NCI-H2107 (cell line): ENCODE results near the gene LGALS7.
"Not testable (repeated sequence)": the region's sequence is repeated elsewhere in the genome, so short reads cannot be mapped to it uniquely, and the experiment has no call there.

Experiments used
- DNase-seq: peaks from one replicate; lab custom pipeline; 2025; lab: John Stamatoyannopoulos, UW

Gene LGALS7

DNA sequence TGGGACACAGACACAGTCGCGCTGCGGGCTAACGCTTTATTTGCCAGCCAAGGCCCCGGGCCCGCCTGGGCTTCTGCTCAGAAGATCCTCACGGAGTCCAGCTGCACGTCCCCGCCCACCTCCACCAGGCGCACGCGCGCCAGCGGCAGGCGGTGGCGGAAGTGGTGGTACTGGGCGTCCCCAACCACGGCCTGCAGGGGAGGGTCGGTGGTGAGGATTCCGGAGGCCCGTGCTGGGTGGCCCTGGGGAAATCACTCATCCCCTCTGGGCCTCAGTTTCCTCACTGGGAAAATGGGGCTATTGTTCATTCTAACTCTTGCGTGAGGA lies 2.4 kb downstream of the LGALS7 start:
- not testable (repeated sequence) for DNase-seq

DNA sequence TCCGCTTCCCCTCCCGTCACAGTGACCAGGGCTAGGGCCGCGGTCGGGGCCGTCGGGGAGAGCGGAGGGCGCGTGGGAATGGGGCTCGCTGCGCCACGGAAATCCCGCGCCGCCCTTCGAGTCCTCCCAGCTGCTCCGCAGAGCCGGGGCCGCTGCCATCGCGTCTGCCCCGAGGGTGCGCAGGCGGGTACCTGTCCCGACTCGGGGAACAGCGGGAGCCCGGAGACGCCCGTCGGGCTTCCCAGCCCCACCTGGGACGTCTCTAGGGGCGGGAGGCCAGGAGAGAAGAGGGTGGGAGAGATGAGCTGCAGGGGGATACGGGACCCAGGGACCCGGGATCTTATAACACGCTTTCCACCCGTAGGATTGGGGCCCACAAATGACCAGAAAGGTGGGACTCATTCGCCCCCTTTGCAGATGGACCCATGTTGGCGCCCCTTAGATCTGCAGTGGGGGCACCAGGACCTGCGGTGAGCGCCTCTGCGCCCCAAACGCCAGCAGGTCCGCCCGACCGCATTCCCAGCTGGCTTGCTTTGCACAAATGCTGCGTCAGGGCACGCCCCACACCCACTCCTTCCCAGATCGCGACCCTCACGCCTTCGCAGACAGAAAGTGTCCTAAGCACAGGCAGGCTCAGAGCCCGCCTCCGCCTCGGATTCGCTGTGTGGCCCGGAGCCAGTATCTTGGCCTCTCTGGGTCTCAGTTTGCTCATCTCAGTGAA lies 2.9 kb downstream of the LGALS7 start:
- not testable (repeated sequence) for DNase-seq

DNA sequence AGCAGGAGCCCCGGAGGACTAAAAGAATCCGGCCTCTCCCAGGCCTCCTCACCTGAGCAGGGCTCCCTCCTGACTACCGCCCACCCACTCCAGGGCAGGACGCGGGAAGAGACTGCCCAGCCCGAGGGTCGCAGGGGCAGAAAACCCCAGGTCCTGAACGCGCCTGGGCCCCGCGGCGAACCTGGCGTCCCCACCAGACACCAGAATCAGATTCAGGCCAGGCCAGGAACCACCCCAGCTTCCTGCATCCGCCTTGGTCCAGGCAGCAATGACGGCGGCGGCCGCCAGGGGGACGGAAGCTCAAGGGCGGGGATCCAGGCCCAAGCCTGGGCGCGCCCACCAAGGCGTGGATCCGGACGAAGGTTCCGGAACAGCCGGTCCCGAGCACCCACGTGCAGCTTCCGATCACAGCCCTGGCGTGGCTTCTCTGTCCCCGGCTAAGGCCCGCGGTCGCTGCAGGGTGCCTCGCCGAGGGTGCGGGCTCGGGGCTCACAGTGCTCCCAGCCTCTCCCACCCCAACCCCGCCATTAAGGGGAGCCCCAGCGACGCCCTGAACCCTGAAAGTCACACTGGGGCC lies 3.6 kb downstream of the LGALS7 start:
- DNase-seq, result no peak

DNA sequence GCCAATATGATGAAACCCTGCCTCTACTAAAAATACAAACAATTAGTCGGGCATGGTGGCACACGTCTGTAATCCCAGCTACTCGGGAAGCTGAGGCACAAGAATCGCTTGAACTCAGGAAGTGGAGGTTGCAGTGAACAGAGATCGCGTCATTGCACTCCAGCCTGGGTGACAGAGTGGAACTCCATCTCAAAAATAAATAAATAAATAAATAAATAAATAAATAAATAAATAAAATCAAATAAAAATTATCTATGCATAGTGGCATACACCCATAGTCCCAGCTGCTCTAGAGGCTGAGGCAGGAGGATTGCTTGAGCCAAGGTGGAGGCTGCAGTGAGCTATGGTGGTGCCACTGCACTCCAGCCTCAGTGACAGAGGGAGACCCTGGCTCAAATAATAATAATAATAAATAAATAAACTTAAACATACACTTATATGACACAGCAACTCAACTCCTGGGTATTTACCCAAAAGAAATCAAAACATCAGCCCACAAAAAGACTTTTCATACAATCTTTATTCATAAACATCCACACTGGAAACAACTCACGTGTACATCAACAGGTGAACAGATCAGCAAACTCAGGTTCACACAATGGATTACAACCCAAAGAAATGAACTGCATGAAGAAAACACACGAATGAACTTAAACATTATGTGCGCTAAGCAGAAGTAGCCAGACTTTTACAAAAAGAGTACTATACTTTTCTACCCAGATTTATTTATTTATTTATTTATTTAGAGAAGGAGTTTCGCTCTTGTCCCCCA lies 6.9 kb downstream of the LGALS7 start:
- DNase-seq, result no peak

DNA sequence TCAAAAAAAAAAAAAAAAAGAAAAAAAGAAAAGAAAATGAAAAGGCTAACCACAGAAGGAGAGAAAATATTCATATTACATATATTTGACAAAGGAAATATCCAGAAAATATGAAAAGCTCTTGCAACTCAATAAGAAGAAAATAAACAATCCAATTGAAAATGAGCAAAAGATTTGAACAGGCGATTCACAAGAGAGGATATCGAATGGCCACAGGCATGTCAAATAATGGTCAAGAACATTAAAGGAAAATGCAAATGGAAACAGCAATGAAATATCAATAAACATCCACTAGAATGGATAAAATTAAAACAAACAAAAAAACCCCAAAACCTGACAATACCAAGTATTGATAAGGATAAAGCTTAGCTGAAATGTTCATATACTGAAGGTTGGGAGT lies 8.1 kb downstream of the LGALS7 start:
- no peak for DNase-seq

DNA sequence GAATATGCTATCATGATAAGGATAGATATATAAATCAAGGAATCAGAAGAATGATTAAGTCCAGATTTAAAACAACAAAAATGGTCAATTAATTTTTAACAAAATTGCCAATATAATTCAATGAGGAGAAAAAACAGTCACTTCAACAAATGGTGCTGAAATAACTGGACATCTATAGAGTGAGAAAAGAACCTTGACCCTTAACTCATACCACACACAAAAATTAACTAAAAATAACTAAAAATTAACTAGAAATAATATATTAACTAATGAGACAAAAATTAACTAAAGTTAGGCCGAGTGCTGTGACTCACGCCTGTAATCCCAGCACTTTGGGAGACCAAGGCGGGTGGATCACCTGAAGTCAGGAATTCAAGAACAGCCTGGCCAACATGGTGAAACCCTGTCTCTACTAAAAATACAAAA lies 9.5 kb downstream of the LGALS7 start:
- no peak for DNase-seq

DNA sequence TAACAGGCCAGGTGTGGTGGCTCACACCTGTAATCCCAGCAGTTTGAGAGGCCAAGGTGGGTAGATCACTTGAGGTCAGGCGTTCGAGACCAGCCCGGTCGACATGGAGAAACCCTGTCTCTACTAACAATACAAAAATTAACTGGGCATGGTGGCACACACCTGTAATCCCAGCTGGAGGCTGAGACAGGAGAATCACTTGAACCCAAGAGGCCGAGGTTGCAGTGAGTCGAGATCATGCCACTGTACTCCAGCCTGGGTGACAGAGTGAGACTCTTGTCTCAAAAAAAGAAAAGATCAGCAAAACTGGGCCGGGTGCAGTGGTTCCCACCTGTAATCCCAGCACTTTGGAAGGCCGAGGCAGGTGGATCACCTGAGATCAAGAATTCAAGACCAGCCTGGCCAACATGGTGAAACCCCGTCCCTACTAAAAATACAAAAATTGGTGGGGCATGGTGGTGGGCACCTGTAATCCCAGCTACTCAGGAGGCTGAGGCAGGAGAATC lies 11.4 kb downstream of the LGALS7 start:
- DNase-seq, result not testable (repeated sequence)

DNA sequence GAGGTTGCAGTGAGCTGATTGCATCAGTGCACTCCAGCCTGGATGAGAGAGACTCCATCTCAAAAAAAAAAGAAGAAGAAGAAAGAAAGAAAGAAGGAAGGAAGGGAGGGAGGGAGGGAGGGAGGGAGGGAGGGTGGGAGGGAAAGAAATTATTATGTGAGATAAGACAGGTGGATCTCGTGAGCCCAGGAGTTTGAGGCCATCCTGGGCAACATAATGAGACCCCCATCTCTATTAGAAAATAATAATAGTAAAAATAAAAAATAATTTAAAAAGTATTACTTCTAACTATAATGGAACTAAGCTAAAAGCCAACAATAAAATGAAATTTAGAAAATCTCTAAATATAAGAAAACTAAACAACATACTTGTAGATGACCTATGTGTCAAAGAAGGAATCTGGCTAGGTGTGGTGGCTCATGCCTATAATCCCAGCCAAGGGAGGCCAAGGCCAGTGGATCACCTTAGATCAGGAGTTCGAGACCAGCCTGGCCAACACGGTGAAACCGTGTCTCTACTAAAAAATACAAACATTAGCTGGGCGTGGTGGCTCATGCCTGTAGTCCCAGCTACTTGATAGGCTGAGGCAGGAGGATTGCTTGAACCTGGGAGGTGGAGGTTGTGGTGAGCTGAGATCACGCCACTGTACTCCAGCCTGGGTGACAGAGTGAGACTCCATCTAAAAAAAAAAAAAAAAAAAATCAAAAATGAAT lies 12.4 kb downstream of the LGALS7 start:
- DNase-seq, result not testable (repeated sequence)

DNA sequence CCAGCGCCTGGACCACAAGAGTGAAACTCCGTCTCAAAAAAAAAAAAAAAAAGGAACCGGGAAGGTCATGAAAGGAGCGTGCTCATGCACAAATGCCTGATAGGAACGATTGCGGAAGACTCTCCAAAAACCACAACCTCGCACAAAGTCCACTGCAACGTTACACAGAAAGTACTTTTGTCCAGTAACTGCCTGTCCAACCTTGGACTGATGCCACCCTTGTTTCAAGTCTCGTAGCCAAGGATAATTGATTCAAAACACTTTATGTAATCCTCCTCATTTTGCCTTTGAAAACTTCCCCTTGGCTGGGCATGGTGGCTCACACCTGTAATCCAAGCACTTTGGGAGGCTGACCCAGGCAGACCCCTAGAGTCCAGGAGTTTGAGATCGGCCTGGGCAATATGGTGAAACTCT lies 13.7 kb downstream of the LGALS7 start:
- DNase-seq, result no peak

DNA sequence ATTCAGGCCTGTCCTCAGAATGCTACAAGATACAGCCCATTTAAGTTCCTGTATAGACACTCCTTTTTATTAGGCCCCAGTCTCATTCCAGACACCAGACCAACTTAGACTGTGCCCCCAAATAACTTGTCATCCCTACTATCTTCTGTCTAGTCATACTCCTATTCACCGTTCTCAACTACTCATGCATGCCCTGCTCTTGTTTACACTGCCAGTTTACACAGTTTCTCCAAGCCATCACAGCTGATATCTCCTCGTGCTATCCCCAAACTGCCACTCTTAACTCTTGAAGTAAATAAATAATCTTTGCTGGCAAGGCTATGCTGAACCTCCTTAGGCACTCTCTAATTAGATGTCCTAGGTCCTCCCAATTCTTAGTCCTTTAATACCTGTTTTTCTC lies 19.1 kb downstream of the LGALS7 start:
- not testable (repeated sequence) for DNase-seq

DNA sequence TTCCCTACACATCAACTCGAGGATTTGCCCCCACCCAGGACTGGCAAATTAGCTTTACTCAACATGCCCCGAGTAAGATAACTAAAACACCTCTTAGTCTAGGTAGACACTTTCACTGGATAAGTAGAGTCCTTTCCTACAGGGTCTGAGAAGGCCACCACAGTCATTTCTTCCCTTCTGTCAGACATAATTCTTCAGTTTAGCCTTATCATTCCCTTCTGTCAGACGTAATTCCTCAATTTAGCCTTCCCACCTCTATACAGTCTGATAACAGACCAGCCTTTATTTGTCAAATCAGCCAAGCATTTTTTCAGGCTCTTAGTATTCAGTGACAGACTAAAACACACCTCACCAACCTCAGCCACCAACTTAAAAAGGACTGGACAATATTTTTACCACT lies 19.5 kb downstream of the LGALS7 start:
- DNase-seq, result not testable (repeated sequence)

DNA sequence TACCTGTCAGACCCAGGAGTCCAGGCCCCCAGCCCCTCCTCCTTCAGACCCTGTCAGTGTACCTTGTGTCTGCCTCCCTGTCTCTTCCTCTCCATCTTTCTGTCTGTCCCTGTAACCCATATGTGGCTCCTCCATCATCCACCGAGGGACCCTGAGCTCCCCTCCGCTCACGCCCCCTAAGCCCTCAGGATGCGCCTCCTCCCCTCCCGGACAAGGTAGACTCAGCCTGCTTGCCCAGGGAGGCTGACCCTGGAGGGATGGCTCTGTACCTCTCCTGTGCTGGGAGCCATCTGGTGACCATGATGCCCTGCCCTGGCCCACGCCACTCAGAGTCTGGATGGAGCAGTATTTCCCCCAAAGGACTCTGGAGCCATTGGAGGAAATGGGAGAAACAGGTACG lies 28.0 kb downstream of the LGALS7 start:
- no peak for DNase-seq

DNA sequence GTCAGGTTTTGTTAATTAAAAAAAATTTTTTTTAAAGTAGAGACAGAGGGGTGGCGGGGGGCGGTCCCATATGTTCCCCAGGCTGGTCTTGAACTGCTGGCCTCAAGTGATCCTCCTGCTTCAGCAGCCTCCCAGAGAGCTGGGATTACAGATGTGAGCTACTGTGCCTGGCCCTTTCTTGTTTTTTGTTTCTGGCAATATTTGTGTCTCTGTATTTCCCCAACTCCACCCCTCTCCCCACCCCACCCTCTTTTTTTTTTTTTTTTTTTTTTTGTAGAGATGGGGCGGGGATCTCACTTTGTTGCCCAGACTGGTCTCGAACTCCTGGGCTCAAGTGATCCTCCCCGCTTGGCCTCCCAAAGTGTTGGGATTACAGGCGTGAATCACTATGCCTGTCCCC lies 28.4 kb downstream of the LGALS7 start:
- no peak for DNase-seq

DNA sequence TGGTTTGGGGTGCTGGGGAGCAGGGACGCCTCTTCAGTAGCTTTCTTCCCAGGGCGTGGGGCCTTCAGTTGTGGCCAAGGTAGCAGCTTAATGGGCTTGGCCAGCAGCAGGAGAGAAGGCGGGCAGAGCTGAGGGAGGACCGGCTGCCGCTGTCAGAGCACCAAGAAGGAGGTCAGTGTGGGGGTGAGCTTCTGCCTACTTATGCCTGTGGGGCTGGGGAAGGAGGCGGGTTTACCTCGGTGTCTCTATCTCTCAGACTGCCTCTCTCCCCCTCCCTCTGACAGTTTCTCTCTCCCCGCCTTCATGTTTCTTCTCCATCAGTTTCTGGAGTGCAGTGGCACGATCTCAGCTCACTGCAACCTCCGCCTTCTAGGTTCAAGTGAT lies 29.0 kb downstream of the LGALS7 start, which contains the start of gene CAPN12:
TSS of gene CAPN12 (minus strand) at position 177 of the 384 bp plus-strand sequence. CDS start 309 bp downstream, outside the sequence.
- no peak for DNase-seq

DNA sequence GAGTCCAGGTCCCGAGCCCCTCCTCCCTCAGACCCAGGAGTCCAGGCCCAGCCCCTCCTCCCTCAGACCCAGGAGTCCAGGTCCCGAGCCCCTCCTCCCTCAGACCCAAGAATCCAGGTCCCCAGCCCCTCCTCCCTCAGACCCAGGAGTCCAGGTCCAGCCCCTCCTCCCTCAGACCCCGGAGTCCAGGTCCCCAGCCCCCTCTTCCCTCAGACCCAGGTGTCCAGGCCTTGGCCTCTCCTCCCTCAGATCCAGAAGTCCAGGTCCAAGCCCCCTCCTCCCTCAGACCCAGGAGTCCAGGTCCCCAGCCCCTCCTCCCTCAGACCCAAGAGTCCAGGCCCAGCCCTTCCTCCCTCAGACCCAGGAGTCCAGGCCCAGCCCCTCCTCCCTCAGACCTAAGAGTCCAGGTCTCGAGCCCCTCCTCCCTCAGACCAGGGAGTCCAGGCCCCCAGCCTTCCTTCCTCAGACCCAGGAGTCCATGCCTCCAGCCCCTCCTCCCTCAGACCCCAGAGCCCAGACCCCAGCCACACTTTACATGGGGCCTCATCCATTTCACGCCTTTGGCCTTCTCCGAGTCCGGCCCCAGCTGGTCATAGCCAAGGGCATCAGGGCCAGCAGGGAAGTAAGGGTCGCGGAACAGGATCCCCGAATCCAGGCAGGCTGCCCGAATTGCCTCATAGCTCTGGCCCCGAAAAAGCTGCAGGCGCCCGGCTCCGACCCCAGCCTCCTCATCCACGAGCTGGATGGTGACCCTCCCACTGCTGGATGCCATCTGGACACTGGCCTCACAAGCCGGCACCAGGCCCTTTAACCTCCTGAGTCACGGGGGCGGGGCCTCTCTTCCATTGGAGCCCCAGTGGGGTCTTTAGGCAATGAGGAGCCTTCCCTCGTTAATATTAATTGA lies 29.7 kb downstream of the LGALS7 start:
- no peak for DNase-seq

DNA sequence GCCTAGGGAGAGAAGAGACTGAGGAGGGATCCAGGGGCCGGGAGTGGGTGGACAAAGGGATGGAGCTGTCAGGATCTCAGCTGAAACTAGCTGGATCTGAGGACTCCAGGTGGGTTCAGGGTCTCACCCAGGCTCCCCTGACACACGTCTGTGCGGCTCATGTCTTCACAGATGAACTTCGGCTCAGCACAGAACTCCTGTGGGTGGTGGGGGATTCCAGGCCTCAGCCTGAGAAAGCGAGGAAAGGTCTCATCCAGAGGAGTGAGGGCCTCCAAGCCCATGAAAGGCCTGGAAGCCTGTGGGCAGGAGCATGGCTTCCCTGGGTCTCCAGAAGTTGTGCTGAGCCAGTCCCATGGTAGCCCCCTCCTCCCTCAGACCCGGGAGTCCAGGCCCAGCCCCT lies 30.4 kb downstream of the LGALS7 start:
- no peak for DNase-seq

DNA sequence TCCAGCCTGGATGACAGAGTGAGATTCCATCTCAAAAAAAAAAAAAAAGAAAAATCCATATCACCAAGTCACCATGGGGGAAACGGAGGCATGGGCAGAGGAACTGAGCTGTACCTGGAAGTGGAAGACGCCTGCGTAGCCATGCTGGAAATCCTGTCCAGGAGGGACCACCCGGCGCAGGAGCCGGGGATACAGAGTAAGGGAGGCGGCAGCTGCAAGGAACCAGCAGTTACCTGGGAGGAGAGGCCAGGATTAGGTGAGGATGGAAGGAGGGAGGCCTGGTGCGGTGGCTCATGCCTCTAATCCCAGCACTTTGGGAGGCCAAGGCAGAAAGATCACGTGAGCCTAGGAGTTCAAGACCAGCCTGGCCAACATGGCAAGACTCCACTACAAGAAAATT lies 31.0 kb downstream of the LGALS7 start:
- DNase-seq, result no peak

DNA sequence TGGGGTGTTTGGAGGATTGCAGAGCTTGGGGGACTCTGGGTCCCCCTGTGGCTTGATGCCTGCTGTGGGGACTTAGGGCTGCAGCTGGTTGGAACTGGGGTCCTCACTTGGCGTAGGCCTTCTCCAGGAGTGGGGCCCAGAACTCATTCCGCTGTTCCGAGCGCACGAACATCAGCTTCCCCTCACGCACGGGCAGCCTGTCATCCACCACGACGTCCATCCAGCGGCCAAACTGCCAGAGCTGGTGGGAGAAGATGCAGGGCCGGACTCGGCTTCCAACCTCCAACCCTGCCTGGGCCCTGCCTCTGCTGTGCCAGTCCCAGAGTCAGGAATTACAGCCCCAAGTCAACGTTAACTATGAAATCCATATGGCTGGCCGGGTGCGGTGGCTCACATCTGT lies 31.6 kb downstream of the LGALS7 start:
- no peak for DNase-seq

DNA sequence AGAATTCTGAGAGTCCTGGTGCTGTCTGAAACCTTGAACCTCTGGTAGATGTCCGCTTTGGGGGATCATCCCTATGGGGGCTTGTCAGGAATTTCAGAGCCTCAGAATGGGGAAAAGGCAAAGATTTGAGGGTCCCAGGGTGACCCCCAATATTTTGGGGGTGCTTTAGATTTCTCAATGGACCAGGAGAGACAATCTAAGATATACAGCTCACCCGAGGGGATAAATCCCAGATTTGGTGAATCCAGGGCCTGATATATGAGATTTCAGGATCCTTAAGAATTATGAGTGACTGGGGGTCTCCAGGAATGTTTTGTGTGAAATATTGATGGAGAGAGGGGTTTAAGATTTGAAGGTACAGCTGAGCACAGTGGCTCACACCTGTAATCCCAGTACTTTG lies 32.4 kb downstream of the LGALS7 start:
- no peak for DNase-seq

DNA sequence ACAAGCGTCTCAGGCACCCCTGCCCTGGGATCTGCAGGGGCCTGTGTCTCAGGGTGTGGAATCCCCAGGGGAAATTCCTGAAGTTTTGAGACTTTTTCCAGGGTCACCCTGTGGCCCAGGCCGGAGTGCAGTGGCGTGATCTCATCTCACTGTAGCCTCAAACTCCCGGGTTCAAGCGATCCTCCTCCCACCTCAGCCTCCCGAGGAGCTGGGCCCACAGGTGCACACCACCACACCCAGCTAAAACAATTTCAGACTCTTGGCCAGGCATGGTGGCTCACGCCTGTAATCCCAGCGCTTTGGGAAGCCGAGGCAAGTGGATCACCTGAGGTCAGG lies 33.1 kb downstream of the LGALS7 start:
- no peak for DNase-seq

DNA sequence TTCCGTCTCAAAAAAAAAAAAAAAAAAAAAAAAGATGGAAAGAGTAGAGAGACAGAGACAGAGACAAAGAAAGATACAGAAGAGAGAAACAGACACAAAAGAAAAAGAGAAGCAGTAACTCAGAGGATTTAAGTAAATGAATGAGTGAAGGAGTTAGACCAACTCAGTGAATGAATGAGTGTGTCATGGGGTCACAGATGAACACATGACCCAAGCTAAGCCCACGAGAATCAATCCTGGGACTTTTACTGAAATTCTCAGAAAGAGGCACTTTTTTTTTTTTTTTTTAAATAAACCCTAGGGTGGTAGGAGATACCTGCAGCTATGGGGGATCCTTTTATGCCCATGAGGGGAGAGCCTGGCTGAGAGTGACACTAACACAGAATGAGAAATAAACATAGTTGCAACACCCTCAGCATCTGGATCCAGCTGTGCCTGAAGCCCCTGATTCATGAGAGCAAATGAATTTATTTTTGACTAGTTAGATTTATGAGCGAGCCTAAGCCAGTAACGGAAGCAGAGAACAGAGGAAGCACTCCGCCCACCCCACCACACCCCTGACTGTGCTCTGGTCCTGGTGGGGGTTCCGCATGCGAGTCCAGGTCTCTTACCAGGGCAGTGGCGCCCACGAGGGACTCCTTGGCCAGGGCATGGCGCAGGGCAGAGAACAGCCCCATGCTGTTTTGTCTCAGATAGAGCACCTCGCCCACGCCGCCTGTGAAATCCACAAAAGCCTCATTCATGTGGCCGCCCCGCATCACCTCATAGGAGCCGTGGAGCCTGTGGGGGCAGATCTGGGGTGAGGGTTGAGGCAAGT lies 33.7 kb downstream of the LGALS7 start:
- DNase-seq, result no peak
